ENCODE measurements around the gene AP4B1. TPM values are rescaled to one million over a fixed set of nuclear protein-coding genes. Genes with fewer than 3 reads are reported as not detected.
A peak's percentile ranks its signal among the peaks of the same experiment; 100 is the strongest.

AP4B1 gene
- total RNA-seq, 1 experiment from 2014 or later = 14.2 TPM

DNA sequence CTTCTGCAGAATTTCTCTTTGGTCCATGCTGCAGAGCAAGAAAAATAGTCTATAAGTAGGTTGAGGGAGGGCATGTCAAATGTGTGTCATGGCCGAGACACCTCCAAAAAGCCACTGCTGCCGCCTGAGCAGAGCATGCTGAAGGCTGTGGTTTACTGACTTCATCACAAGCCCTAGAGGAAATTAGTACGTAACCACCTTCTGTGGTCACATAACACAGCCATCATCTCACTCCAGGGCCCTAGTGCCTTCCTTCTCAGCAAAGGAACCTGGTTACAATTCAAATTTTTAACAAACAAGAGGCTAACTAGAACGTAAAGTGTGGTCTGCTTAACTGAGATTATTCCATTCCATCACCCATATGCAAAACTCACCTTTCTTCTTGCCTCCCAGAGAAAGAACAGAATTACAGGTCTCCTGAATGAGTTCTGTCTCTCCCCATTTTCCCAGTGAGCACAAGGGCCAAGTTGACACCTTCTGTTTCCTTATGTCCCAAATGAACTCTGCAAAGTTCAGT, 32.9 kb downstream of the AP4B1 start, which contains the start of gene PTPN22:
Gene PTPN22, minus strand, starts transcription at position 116 of the 517 bp plus-strand sequence.
- POLR2A ChIA-PET = no interaction called here
- DNase-seq (ENCODE audit: low spot score) (no peak), ATAC-seq (peak; percentile 39; the same call in 1 of the 2 replicates)
- Mint-ChIP-seq H3K27ac (no peak within 1 kb of the TSS), H3K4me1 (0 out of 2 replicates have a peak, but pooled peaks cover 2% of the 10 kb centered on the region), H3K36me3 (no peaks in the 10 kb centered on the region), H3K27me3 (ENCODE audit: low read depth) (no peaks in the 10 kb centered on the region), H3K9me3 (no peaks in the 10 kb centered on the region), H3K4me3 (no peak within 1 kb of the TSS)
- TF ChIP-seq, protein P1, sequence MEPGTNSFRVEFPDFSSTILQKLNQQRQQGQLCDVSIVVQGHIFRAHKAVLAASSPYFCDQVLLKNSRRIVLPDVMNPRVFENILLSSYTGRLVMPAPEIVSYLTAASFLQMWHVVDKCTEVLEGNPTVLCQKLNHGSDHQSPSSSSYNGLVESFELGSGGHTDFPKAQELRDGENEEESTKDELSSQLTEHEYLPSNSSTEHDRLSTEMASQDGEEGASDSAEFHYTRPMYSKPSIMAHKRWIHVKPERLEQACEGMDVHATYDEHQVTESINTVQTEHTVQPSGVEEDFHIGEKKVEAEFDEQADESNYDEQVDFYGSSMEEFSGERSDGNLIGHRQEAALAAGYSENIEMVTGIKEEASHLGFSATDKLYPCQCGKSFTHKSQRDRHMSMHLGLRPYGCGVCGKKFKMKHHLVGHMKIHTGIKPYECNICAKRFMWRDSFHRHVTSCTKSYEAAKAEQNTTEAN (CRISPR knock-in tag; IDR thresholded peaks at IDR 0.05) = no peak
- no peak for TF ChIP-seq GTF2I (CRISPR knock-in tag; conservative IDR thresholded peaks at IDR 0.05)
- TF ChIP-seq, protein P2, sequence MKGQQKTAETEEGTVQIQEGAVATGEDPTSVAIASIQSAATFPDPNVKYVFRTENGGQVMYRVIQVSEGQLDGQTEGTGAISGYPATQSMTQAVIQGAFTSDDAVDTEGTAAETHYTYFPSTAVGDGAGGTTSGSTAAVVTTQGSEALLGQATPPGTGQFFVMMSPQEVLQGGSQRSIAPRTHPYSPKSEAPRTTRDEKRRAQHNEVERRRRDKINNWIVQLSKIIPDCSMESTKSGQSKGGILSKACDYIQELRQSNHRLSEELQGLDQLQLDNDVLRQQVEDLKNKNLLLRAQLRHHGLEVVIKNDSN (CRISPR knock-in tag; IDR thresholded peaks at IDR 0.05) = no peak
- CTCF ChIA-PET = no interaction called here

DNA sequence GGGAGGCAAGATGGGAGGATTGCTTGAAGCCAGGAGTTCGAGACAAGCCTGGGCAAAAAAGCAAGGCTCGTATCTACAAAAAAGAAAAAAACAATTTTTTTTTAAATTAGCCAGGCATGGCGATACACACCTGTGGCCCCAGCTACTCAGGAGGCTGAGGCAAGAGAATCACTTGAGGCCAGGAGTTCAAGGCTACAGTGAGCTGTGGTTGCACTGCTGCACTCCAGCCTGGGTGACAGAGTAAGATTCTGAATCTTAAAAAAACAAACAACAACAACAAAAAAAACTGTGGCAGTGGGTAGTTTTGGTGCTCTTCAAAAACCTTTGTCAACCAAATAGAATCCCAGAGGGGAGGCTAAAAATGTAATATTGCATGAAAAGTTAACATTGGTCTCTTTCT, 33.8 kb downstream of the AP4B1 start:
- Mint-ChIP-seq H3K27me3 (ENCODE audit: low read depth) (no peaks in the 10 kb centered on the region), H3K27ac (no peak overlapping the region), H3K36me3 (no peaks in the 10 kb centered on the region), H3K4me1 (0 out of 2 replicates have a peak, but pooled peaks cover 2% of the 10 kb centered on the region), H3K4me3 (no peak overlapping the region), H3K9me3 (no peaks in the 10 kb centered on the region)
- ChIA-PET CTCF (no interaction called here), POLR2A (no interaction called here)
- TF ChIP-seq CREM (CRISPR knock-in tag; IDR thresholded peaks at IDR 0.05) (no peak), TCF7 (CRISPR knock-in tag; IDR thresholded peaks at IDR 0.05; ENCODE audit: low read depth) (no peak), FOXP1 (CRISPR knock-in tag; IDR thresholded peaks at IDR 0.05; ENCODE audit: borderline replicate concordance) (no peak), RORB (CRISPR knock-in tag; IDR thresholded peaks at IDR 0.05) (no peak), NR3C1 (CRISPR knock-in tag; conservative IDR thresholded peaks at IDR 0.05; ENCODE audit: low read depth) (no peak), SMAD4 (CRISPR knock-in tag; IDR thresholded peaks at IDR 0.05) (no peak), ZNF219 (CRISPR knock-in tag; IDR thresholded peaks at IDR 0.05; ENCODE audit: borderline replicate concordance) (no peak), ATF2 (CRISPR knock-in tag; IDR thresholded peaks at IDR 0.05; ENCODE audit: borderline replicate concordance, low read depth) (no peak), MAX (CRISPR knock-in tag; IDR thresholded peaks at IDR 0.05) (no peak)
- TF ChIP-seq, protein P3, sequence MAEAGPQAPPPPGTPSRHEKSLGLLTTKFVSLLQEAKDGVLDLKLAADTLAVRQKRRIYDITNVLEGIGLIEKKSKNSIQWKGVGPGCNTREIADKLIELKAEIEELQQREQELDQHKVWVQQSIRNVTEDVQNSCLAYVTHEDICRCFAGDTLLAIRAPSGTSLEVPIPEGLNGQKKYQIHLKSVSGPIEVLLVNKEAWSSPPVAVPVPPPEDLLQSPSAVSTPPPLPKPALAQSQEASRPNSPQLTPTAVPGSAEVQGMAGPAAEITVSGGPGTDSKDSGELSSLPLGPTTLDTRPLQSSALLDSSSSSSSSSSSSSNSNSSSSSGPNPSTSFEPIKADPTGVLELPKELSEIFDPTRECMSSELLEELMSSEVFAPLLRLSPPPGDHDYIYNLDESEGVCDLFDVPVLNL (CRISPR knock-in tag; IDR thresholded peaks at IDR 0.05; ENCODE audit: borderline replicate concordance, low read depth) = no peak
- DNase-seq (ENCODE audit: low spot score) (no peak), ATAC-seq (no peak)

DNA sequence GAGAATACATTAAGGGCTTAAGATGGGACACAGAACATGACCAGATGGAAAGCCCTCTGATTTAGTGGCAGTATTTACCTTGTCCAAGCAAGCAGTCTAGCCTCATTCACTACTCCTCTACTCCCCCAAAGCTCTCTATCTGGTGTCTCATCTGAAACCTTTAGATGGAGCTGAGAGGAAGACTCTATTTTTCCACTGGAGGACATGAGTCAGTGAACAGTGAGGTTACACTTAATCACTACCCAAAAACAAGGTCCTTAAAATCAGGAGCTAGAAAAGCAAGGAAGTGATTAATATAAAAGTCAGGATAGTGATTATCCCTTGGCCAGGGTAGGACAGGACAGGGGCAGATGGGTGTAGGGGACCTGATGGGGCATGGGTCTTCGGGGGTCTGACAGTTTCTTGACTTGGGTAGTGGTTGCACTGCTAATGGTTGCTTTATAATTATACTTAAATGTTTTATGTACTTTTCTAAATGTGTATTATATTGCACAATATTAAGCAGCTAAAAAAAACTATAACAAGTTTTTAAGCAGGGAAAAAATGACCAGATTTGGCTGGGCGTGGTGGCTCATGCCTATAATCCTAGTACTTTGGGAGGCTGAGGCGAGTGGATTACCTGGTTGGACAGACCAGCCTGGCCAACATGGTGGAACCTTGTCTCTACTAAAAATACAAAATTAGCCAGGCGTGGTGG, 36.1 kb downstream of the AP4B1 start:
- Mint-ChIP-seq H3K36me3 (no peaks in the 10 kb centered on the region), H3K9me3 (no peaks in the 10 kb centered on the region), H3K27me3 (ENCODE audit: low read depth) (no peaks in the 10 kb centered on the region), H3K27ac (no peak overlapping the region), H3K4me1 (0 out of 2 replicates have a peak, but pooled peaks cover 2% of the 10 kb centered on the region), H3K4me3 (no peak overlapping the region)
- CTCF ChIA-PET = interaction anchor here (1.0 kb wide), 1 partner anchor 33 kb away, joined by 4 read pairs; no protein-coding TSS in a partner anchor
- ATAC-seq (no peak), DNase-seq (ENCODE audit: low spot score) (no peak)
- POLR2A ChIA-PET = no interaction called here
- TF ChIP-seq ELF4 (CRISPR knock-in tag; IDR thresholded peaks at IDR 0.05; ENCODE audit: low read depth) = no peak
- TF ChIP-seq, protein P4, sequence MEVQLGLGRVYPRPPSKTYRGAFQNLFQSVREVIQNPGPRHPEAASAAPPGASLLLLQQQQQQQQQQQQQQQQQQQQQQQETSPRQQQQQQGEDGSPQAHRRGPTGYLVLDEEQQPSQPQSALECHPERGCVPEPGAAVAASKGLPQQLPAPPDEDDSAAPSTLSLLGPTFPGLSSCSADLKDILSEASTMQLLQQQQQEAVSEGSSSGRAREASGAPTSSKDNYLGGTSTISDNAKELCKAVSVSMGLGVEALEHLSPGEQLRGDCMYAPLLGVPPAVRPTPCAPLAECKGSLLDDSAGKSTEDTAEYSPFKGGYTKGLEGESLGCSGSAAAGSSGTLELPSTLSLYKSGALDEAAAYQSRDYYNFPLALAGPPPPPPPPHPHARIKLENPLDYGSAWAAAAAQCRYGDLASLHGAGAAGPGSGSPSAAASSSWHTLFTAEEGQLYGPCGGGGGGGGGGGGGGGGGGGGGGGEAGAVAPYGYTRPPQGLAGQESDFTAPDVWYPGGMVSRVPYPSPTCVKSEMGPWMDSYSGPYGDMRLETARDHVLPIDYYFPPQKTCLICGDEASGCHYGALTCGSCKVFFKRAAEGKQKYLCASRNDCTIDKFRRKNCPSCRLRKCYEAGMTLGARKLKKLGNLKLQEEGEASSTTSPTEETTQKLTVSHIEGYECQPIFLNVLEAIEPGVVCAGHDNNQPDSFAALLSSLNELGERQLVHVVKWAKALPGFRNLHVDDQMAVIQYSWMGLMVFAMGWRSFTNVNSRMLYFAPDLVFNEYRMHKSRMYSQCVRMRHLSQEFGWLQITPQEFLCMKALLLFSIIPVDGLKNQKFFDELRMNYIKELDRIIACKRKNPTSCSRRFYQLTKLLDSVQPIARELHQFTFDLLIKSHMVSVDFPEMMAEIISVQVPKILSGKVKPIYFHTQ (CRISPR knock-in tag; IDR thresholded peaks at IDR 0.05) = no peak
- TF ChIP-seq ZNF232 (CRISPR knock-in tag; IDR thresholded peaks at IDR 0.05) = no peak
- TF ChIP-seq NFATC4 (CRISPR knock-in tag; IDR thresholded peaks at IDR 0.05) = no peak
- no peak for TF ChIP-seq ETV6 (CRISPR knock-in tag; IDR thresholded peaks at IDR 0.05)
- TF ChIP-seq NFYB (CRISPR knock-in tag; conservative IDR thresholded peaks at IDR 0.05; ENCODE audit: low read depth) = no peak
- TF ChIP-seq, protein P5, sequence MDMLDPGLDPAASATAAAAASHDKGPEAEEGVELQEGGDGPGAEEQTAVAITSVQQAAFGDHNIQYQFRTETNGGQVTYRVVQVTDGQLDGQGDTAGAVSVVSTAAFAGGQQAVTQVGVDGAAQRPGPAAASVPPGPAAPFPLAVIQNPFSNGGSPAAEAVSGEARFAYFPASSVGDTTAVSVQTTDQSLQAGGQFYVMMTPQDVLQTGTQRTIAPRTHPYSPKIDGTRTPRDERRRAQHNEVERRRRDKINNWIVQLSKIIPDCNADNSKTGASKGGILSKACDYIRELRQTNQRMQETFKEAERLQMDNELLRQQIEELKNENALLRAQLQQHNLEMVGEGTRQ (CRISPR knock-in tag; IDR thresholded peaks at IDR 0.05) = no peak
- TF ChIP-seq GABPB1 (CRISPR knock-in tag; IDR thresholded peaks at IDR 0.05) = no peak
- no peak for TF ChIP-seq GTF2I (CRISPR knock-in tag; conservative IDR thresholded peaks at IDR 0.05)
- no peak for TF ChIP-seq JAZF1 (CRISPR knock-in tag; IDR thresholded peaks at IDR 0.05)
- no peak for TF ChIP-seq GRHL2 (CRISPR knock-in tag; IDR thresholded peaks at IDR 0.05; ENCODE audit: insufficient replicate concordance, severe bottlenecking)
